GM19455 (cell line): ENCODE data around the gene PSMA1.
"Not testable (repeated sequence)": the region's sequence is repeated elsewhere in the genome, so short reads cannot be mapped to it uniquely, and the experiment has no call there.

Experiments
- ATAC-seq: cut with Tn5 transposase; IDR thresholded peaks from one replicate; pipeline ENCODE4 v1.9.1; 2021; ENCODE audit not compliant: unreplicated experiment

PSMA1 gene

DNA sequence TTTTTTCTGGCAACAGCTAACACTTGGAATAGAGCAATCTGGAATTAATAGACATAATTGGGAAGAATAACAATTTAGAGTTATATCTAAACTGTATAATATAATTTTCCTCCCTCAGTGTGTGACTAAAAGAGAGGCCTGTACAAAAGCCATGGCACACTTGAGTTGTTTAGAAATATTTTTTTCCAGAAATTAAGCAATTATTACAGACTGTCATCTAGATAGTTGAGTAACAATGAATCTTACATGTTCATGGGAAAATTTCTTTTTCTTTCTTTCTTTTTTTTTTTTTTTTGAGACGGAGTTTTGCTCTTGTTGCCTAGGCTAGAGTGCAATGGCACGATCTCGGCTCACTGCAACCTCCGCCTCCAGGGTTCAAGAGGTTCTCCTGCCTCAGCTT, 15.0 kb upstream of the PSMA1 start:
- ATAC-seq, result not testable (repeated sequence)

DNA sequence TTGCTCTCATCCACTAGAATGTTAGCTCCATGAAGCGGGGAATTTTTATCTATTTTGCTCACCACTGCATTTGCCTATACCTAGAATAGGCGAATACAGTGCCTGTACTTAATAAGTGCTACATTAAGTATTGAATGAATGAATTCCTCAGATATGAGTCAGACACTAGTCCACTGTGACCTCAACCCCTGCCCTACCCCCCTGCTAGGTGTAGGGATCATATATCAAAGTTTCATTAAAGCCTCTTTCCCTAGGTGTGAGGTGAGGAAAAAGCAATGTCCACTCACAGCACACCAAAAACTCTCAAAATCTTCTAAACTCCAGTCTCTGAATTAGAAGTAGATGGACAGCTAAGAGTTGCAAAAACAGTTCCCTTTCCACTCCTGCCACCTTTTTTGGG, 9.8 kb upstream of the PSMA1 start:
- no peak for ATAC-seq

DNA sequence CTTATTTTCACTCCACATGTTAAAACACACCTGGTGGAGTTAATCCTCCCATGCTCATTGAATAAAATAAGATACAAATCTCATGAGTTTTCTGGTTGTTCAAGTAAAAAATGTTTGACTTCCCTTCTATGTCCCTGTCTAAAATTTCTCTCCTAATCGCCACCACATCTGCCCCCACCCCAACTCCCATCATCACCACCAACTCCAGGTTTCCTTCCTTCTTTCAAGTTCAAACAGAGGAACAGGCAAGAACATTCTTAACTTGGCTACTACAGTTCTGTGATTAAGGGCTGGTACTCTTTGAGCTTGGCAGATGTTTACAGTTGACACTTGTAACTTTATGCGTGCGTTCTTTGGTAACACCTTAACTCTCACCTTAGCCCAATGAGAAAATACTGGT, 9.1 kb upstream of the PSMA1 start:
- ATAC-seq, result no peak

DNA sequence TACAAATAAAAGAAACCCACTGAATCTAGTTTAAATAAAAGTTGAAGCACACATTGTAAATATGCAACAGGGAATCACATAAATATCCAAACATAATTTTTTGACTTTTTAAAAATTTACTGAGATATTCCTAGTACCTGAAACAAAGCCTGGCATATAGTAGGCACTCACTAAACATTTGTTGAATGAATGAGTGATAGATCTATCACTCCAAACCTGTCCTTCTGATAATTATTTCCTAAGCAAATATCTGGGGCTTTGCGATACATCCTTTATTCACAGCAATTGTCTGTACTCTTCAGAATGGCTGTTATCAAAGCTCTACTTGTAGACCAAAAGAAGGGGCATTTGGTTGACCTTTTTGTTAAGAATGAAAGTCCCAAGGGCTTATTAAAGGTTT, 2.6 kb upstream of the PSMA1 start:
- no peak for ATAC-seq

DNA sequence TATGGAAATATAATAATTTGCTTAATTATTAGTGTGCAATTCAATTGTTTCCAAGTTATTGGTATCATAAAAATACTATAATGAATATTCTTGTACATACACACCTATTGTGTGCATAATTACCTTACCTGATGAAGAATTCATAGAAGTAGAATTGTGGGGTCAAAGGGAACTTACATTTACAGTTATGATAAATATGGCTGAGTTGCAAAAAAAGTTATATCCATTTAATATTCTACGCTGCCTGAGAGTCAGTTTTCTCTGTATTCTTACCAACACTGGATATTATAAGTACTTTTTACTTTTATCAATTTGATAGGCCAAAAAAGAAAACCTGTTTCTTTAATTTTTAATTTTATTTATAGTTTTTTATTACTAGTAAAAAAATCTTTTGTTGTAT, 2.1 kb upstream of the PSMA1 start:
- ATAC-seq, result no peak

DNA sequence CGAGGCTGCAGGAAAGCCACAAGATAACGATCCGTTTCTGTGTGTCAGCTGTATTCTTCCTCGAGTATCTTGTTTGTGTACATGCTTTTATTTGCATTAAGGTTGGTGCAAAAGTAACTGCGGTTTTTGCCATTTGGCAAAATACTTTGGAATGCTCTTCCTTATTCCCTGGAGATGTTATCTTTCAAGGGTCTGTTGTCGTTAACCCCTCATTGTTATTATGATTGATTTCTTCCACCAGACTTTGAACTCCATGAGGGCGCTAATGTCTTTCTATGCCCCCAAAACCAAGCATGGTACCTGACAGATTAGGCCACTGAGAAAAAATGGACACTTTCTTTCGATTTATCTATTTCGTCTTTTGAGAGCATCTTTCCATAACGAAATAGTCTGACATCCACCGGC, 563 bp upstream of the PSMA1 start:
- ATAC-seq, result no peak

DNA sequence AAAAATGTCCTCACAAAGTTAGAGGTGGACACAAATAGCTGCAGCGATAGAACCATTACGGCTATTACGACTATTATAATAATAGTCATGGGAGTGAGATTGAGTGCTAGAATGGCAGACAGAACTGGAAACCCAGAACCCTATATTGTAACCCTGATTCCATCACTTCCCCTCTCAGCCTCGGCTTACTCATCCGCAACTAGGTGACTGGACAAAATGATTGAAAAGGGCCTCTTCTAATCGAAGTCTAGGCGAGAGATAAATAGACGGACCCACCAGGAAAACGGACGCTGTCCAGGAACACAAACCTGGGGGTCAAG, 629 bp downstream of the PSMA1 start:
- peak; percentile 16 for ATAC-seq

DNA sequence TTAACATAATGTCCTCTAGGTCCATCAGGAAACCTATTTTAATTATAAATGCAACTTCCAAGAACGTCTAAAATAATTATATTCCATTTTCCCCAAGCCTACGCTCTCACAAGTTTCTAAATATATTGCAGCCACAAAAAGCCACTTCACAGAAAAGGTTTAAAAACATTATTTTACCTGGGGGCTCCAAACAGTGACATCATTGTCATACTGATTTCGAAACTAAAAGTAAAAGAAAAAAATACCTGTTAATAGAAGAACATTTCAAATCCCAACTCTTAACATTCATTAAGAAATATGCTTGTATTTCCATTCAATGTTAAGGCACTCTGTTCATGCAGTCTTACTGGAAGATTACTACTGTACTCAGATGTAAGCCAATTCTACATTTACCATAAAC, 1.4 kb downstream of the PSMA1 start:
- ATAC-seq, result no peak

DNA sequence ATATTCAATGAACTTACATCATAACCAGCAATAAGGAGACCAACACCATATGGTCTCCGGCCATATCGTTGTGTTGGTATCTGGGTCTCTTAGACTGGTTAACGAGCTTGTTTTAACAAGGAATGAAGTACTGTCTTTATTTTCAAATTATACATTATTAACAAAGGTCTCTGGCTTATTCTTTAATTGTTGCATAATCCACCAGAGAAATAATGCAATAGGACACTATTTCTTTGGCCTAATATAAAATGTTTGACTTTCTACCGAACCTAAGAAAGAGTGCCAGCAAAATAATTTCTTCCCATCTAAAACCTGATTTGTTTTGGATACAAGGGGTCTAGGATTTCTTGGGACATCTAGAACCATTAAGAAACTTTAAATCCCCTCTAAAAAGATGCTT, 6.4 kb downstream of the PSMA1 start:
- ATAC-seq, result no peak

DNA sequence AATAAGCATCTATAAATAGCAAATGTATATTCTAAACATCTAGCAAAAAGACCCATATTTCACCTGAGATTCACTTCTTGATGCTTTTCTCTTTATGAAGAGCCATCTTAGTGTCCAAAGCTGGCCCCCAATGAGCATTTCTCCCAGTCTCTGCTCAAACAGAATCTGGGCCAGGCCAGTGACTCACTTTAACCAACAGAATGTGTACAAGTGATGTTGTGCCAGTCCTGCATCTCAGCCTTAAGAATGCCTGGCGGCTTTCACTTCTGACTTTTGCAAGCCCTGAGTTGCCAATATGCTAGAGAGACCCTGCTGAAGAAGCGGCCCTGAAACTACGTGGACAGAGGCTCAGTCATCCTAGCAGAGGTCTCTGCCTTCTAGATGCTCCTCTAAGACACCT, 13.7 kb downstream of the PSMA1 start:
- ATAC-seq, result no peak

DNA sequence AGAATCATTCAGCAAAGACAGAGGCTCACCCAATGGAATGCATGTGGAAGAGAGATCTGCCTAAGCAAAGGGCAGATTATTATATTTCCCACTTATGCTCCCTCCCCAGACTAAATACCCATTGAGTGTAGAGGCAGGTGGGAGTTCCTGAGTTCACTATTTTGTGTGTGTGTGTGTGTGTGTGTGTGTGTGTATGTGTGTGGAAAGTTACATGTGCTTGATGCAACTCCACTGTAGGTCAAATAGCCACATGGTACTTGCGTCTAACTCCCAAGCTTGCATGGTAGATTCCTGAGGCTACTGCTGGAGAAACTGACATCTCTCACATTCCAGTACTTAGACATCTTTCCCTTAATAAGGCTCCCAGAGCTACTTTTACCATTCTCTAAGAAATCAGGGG, 17.2 kb downstream of the PSMA1 start:
- no peak for ATAC-seq

DNA sequence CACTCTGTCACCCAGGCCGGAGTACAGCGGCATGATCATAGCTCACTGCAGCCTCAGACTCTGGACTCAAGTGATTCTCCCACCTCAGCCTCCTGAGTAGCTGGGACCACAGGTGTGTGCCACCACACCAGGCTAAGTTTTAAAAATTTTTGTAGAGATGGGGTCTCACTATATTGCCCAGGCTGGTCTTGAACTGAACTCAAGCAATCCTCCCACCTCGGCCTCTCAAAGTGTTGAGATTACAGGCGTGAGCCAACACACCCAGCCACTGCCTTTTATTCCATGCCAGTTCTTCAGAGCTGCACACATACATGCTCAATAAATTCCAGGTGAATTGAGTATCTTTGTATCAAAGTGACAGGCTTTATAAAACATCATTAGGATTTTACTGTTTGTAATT, 18.1 kb downstream of the PSMA1 start:
- ATAC-seq, result no peak

DNA sequence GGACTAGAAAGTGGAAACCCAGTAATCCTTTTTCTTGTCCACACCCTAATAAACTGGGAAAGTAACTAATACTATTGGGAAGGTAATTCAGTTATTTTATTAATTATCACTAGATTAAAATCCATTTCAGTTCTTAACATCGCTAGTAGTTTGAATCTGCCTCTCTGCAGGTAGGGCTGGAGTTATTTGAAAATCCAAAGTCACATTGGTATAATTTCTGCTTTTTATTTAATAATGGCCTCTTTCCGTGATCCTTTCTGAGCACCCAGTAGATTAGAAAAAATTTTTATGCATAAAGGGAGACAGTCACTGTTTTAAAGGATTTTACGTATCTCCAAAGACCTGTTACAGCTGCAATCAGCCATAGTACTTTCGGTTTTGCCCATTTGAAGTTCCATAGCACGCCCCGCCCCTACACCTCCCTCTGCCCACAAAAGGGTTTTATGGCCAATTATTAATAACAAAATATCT, 20.0 kb downstream of the PSMA1 start:
- ATAC-seq, result peak; percentile 58

DNA sequence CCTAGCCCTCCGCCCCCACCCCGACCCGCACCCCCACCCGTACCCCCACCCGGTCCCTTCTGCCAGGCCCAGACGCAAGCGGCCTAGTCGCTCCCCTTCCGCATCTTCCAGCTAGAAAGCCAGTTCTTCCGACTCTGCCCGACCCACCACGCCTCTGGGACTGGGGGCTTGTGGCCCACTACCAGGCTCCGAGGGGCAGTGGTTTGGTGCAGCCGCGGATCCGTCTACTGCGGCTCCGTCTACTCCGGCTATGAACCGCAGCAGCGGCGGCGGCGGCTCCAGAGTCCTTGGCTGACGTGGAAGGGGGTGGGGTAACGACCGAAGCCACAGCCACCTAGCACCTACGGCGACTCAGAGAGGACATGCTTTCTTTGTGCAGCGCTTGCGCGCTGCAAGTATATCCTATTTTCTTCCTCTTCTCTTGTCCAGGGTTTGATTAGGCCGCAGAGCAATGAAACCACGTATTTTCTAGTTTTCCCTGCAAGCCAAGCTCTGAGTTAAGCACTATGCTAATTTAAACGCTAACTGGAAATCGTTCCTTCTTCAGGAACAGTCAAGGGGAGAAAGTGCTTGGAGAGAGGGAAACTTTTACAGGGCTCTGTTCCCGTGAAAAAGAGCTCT, 20.5 kb downstream of the PSMA1 start, which contains the start of gene COPB1:
TSS of gene COPB1 (minus strand) at position 252 of the 621 bp plus-strand sequence. CDS start 883 bp downstream, outside the sequence.
- peak; percentile 87 for ATAC-seq

DNA sequence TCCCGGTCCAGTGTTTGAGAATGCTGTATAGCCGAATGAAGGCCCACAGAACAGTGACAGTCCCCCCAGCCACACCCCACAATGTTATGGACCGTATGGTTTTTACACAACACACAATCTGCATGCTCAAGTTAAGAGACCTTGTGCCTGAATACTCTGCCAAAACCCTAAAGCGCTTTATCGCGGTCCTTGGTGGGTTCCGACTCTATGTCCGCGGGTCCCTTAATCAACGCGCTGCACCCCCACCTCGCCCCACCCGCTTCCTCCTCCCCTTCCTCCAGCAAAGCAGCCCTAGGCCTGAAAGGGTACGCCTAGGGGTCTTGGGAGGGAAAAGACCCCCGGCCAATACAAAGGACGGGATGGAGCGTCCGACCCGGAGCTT, 21.0 kb downstream of the PSMA1 start:
- ATAC-seq, result peak; percentile 13

DNA sequence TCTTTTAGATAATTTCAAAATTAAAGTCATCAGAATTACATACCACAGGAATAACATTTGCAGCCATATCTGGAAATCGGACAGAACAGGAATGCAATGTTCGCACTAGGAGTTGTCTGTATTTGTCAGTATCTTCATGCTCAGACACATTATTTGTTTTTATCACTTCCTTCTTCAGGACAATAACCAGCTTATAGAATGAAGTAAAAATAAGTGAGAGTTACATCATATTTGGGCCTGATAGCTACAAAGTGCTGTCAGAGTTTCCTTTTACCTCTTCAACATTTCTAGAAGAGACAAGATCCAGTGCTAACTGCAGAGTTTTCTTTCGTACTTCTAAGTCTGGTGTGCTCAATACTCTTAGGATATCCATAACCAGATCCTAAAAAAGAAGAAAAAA, 39.5 kb downstream of the PSMA1 start:
- no peak for ATAC-seq

DNA sequence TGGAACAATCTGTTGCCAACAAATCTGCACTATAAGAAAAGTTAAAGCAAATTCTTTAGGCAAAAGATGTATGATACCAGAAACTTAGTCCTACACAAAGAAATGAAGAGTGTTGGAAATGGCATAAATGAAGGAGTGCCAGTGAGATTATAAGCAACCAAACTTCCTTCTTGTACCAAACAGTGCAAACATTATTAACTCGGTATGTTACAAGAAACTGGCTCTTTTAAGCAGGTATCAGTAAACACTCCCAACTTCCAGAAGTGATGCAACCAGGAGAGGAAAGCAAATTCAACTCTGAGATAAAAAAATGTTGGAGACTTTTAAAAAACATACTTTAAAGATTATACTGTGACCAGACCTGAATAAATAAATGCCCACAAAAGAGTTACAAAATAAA, 49.1 kb downstream of the PSMA1 start:
- no peak for ATAC-seq

DNA sequence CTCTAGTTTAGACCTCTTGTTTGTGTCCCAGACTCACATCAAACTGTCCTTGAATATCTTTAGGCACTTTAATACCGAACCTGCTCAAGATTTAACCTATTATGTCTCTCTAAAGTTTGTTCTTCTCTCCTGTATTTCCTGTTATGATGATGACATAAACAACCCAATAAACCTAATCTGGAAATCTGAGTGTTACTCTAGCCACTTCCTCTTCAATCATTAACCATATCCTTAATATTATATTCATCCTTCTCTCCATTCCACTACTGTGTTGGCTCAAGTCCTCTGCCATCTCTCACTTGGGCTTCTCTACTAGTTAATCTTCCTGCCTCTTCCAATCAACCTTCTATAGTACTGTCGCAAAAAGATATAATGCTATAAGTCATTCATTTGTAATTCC, 56.6 kb downstream of the PSMA1 start:
- ATAC-seq, result no peak

DNA sequence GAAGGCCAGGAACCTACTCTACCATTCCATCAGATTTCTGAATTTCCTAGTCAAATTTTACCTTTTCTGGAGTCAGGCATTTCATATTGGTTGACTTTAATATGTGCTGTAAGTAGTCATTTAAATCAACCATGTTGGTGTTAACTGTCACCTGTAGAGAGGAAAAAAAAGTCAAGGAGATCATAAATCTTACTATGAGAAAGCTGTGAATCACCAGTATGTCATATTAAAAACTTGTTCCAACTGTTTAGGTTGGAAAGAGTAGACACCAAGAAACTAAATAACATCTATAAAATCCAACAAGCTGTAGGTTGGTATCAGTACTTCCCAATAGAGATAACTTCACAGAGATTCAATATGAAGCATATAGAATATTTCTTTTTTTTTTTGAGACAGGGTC, 60.0 kb downstream of the PSMA1 start:
- no peak for ATAC-seq

DNA sequence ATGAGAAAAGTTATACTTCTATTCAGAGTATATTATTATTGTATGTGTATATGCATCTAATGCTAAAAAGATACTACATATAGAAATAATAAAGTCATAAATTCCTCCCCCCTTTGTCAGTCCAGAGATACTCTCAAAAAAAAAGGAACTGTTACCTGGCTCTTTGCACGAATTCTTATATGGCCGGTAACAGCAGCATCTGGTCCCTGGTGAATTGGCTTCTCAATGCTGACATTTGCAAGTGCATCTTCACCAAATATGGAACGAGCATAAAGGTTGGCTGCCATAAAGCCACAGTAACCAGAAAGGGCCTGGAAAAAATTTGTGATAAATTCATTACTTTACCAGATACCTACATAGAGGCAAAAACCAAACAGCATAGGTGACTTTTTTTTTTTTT, 61.8 kb downstream of the PSMA1 start:
- ATAC-seq, result no peak

DNA sequence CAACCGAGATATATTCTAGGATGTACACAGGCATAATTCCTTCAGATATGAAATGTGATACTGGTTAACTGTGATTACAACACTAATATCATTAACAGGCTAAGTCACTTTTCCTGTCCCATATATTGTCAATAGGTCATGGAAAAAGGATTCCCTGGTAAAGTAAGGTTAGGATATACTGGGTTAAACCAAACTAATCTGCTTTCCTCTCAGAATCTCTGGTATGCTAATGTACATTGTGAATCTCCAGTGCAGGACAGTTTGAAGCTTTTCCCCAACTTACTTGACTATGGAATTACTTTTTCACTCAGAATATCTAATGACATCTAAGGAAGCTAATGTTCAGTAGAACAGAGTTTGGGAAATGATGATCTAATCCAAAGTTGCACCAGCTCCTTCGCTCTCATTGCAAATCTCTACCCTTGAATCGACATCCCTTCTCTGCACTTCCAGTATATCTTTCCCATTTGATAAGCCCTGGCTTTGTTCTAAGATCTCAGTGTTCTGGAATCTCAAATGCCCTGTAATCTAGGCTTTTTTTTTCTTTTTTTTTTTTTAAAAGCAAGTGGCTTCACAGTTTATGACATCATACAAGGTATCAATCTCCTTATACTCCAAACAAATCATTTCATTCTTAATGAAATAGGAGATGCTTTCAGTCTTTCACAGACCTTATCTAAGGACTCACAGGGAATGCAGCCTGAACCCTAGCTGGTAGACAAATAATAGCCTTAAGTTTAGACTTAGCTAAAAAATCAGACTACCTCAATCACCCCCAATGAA, 64.3 kb downstream of the PSMA1 start:
- no peak for ATAC-seq
